Bronchial epithelial cell (primary cell): ENCODE measurements around the gene KIAA1586. TPM values are rescaled to one million over a fixed set of nuclear protein-coding genes. Genes with fewer than 3 reads are reported as not detected.

Experiments used
- DNase-seq: peaks from one replicate; pipeline ENCODE4 v3.0.0-alpha.2; 2010; ENCODE audit warnings: low read depth
- FAIRE-seq: peaks from 2 replicates; lab custom pipeline; 2011; peaks lifted over from hg19 to GRCh38; lab: Jason Lieb, UNC
- H3K27me3 ChIP-seq: 2 replicates; pipeline ENCODE4 v1.5.1; 2011; ENCODE audit warnings: low read length; ENCODE audit not compliant: control insufficient read depth, insufficient read depth
- H3K36me3 ChIP-seq: 2 replicates; pipeline ENCODE4 v1.5.1; 2011; ENCODE audit warnings: low read length; ENCODE audit not compliant: control insufficient read depth, insufficient read depth
- H3K4me3 ChIP-seq: 2 replicates; pipeline ENCODE4 v1.5.1; 2011; ENCODE audit warnings: mild to moderate bottlenecking, low read depth, low read length, control low read depth
- total RNA-seq: library from RNA; depleted of rRNA; stranded (reverse); fragments of >200 nt; gene quantifications from 2 replicates; pipeline ENCODE4 v1.2.1, GENCODE V29; 2014
- TF ChIP-seq, protein P1 (sequence below): IDR thresholded peaks from 2 replicates; pipeline ENCODE4 v1.5.1; 2011; ENCODE audit warnings: mild to moderate bottlenecking, moderate library complexity, low read length, control low read depth, inconsistent platforms; ENCODE audit not compliant: insufficient read depth, severe bottlenecking

Gene KIAA1586
- total RNA-seq, 1 donor from 2014 or later = 4.5 TPM

DNA sequence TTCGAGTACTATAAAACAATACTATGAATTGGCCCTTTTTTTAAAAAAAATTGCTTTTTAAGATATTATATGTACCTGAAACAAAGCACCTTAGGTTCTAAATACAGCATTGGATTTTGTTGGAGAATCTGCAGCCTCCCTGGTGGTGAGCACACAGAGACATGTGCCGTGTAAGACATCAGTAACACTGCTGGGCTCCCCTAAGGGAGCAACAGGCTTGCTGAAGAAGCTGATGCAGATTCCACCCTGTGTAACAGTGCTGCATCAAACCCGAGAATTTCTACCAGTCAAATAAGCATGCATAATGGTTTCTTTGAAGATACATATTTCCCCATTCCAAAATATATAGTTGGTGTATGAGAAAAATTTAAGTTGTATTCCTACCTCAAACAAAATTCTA is 17.4 kb downstream of the KIAA1586 start:
- DNase-seq (no peak), FAIRE-seq (no peak)
- no peaks in the 10 kb centered on the region for H3K27me3 ChIP-seq
- H3K36me3 ChIP-seq = no peaks in the 10 kb centered on the region
- TF ChIP-seq, protein P1, sequence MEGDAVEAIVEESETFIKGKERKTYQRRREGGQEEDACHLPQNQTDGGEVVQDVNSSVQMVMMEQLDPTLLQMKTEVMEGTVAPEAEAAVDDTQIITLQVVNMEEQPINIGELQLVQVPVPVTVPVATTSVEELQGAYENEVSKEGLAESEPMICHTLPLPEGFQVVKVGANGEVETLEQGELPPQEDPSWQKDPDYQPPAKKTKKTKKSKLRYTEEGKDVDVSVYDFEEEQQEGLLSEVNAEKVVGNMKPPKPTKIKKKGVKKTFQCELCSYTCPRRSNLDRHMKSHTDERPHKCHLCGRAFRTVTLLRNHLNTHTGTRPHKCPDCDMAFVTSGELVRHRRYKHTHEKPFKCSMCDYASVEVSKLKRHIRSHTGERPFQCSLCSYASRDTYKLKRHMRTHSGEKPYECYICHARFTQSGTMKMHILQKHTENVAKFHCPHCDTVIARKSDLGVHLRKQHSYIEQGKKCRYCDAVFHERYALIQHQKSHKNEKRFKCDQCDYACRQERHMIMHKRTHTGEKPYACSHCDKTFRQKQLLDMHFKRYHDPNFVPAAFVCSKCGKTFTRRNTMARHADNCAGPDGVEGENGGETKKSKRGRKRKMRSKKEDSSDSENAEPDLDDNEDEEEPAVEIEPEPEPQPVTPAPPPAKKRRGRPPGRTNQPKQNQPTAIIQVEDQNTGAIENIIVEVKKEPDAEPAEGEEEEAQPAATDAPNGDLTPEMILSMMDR = no peak
- H3K4me3 ChIP-seq = no peak overlapping the region

DNA sequence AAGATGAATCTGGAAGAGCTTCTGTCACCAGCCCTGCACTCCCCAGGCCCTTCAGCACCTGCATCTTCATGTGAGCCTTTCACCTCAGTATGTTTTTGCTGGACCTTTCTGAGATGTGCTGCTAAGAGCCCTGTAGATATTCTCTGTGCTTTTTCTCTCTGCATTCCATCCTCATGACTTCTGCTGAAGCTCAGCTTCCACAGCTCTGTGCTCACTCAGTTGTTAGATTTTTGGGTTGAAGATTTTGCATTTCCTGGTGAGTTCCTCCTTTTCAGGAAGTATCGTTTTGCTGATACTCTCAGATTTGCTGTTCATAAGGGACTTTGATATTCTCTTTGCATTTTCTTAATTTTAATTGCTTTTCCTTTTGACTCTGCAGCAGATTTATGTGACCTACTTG is 18.3 kb downstream of the KIAA1586 start:
- no peaks in the 10 kb centered on the region for H3K27me3 ChIP-seq
- H3K36me3 ChIP-seq = no peaks in the 10 kb centered on the region
- FAIRE-seq (no peak), DNase-seq (no peak)
- no peak overlapping the region for H3K4me3 ChIP-seq
- TF ChIP-seq, protein P1 = no peak

DNA sequence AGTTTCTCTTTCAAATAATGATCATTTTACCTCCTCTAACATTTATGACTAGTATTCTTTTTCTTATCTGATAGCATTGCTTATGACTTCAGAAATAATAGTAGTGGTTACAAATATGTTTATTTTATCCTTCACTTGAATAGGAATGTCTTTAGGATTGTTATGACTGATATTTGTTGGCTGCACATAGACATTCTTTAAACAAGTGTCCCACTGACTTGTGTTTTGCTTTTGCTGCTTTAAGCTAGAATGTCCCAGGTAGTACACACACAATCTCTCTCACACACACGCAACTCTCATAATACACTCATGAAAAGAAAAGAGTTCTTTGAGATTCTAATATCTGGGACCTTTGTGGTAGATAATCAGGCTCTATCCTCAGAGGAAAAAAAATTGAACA is 21.6 kb downstream of the KIAA1586 start:
- Histone ChIP-seq H3K27me3 (no peaks in the 10 kb centered on the region), H3K36me3 (no peaks in the 10 kb centered on the region), H3K4me3 (no peak overlapping the region)
- FAIRE-seq (no peak), DNase-seq (no peak)
- TF ChIP-seq, protein P1 = no peak

DNA sequence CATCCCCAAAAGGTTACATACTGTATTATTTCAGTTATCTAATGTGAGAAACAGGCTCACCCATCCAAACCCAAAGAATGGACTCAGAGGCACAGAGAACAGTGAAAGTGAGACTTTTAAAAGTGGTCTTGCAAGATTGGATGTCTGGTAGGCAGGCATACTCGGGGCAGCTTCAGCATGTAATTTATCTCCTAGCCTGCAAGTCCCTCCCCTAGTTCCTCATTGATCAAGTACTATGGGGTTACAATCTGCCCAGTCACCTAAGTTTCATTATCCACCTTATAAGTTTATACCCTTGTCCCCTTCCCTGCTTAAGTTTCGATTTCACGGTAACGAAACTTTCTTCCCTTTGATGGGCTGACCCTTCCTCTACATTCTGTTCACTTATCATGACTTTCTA is 22.7 kb downstream of the KIAA1586 start:
- FAIRE-seq (no peak), DNase-seq (no peak)
- TF ChIP-seq, protein P1 = no peak
- H3K36me3 ChIP-seq = no peaks in the 10 kb centered on the region
- no peaks in the 10 kb centered on the region for H3K27me3 ChIP-seq
- no peak overlapping the region for H3K4me3 ChIP-seq

DNA sequence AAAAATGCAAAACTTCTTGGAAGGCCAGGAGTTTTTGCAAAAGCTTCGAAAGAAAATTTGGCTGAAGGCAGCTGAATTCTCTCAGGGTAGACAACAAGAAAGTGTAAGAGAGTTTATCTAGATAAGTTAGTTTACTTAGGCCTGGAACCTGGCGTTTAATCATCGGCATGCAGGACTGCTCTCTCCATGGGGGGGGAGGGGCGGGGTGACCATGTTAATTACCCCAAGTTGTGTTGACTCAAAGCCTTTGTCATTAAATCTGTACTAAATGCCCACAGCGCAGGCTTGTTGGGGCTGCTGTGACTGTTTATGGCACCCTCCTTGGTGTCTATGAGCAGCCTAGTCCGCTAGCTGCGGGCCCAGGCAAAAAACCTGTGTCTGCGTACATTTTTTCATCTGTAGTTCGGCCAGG is 23.4 kb downstream of the KIAA1586 start:
- no peak for DNase-seq
- TF ChIP-seq, protein P1 = no peak
- FAIRE-seq = no peak
- Histone ChIP-seq H3K36me3 (no peaks in the 10 kb centered on the region), H3K4me3 (no peak overlapping the region), H3K27me3 (no peaks in the 10 kb centered on the region)

DNA sequence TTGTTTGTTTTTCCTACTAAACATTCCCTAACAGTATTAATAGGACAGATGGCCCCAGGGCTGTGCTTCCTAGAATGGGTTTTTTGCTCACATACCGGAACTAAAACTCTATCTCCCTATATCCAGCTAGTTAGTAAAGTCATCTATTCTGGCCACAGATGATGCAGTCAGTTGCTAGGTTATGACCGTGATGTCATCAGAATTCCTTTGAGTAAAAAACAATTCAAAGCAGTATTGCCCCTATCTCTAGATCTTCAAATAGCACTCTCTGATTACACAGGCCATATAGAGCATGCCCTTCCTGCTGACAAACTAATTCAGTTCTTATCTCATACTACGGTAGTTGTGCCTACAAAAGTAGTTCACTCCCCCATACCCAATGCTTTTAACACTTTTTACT is 25.6 kb downstream of the KIAA1586 start:
- DNase-seq (no peak), FAIRE-seq (no peak)
- Histone ChIP-seq H3K4me3 (no peak overlapping the region), H3K27me3 (no peaks in the 10 kb centered on the region), H3K36me3 (no peaks in the 10 kb centered on the region)
- TF ChIP-seq, protein P1 = no peak
